Heart right ventricle (tissue), 16 donors: ENCODE results near the gene HNF4A. TPM values are rescaled to one million over a fixed set of nuclear protein-coding genes. Genes with fewer than 3 reads are reported as not detected.
"Not testable (repeated sequence)": the region's sequence is repeated elsewhere in the genome, so short reads cannot be mapped to it uniquely, and the experiment has no call there.

ENCODE experiments used
- ATAC-seq, 8 donors: fragments of 200-7000 bp; cut with Tn5 transposase; one replicate each; pipeline ENCODE4 v1.9.1; 2020; ENCODE audit warnings: mild to moderate bottlenecking in 8 of 8, moderate library complexity in 8 of 8, moderate number of reproducible peaks in 1 of 8
- DNase-seq, 2 donors: peaks; one replicate each; pipeline ENCODE4 v3.0.0-alpha.2; 2020
- H3K27ac ChIP-seq, 10 donors: fragments of 200-600 bp; sonication (generic) in 2 of 10; one replicate each; pipeline versions ENCODE4 v1.5.0 to v1.8.0; 2020 to 2022; ENCODE audit warnings: mild to moderate bottlenecking in 3 of 10
- H3K27me3 ChIP-seq, 7 donors: fragments of 200-600 bp; one replicate each; pipeline ENCODE4 v1.8.0; 2021 to 2022; ENCODE audit warnings: mild to moderate bottlenecking in 2 of 7
- H3K36me3 ChIP-seq, 9 donors: fragments of 200-600 bp; sonication (generic) in 1 of 9; one replicate each; pipeline versions ENCODE4 v1.5.0 to v1.8.0; 2020 to 2022; ENCODE audit warnings: mild to moderate bottlenecking in 2 of 9
- H3K4me1 ChIP-seq, 9 donors: fragments of 200-600 bp; sonication (generic) in 1 of 9; one replicate each; pipeline versions ENCODE4 v1.5.0 to v1.8.0; 2020 to 2022; ENCODE audit warnings: mild to moderate bottlenecking in 4 of 9
- H3K4me3 ChIP-seq, 10 donors: fragments of 200-600 bp; sonication (generic) in 2 of 10; one replicate each; pipeline versions ENCODE4 v1.5.0 to v1.8.0; 2020 to 2022; ENCODE audit warnings: mild to moderate bottlenecking in 7 of 10, moderate library complexity in 2 of 10
- H3K9me3 ChIP-seq, 11 donors: fragments of 200-600 bp in 10 of 11; sonication (generic) in 2 of 11; one replicate each; pipeline versions ENCODE4 v1.5.0 to v1.8.0; 2013 to 2022; ENCODE audit warnings: mild to moderate bottlenecking in 2 of 11, control low read depth in 1 of 11, moderate library complexity in 1 of 11
- WGBS, 2 donors: extraction: QIAGEN DNeasy Blood & Tissue Kit; methylation state at CpG; one replicate each; pipeline ENCODE4 v1.1.7; 2013; ENCODE audit warnings: inconsistent platforms in 1 of 2; 5-methylcytosine and 5-hydroxymethylcytosine counted together
- intact Hi-C, 10 donors: fragments of 100-400 bp; cut with DNase I; formaldehyde crosslinking; loops; one replicate each; pipeline versions ENCODE4 v1.11.1 to v1.14.2; 2022
- polyA plus RNA-seq, 2 donors: library from polyadenylated mRNA; stranded (reverse); fragments of 200-250 nt; gene quantifications; one replicate each; pipeline ENCODE4 v1.2.3, GENCODE V29; 2013
- total RNA-seq, 10 donors: library from RNA; stranded (reverse); fragmentation: NEBNext Ultra II Directional in 3 of 10; extraction: Animal tissue kit (Norgen Biotek cat#: 25700) in 3 of 10; gene quantifications; one replicate each; pipeline versions ENCODE4 v1.2.1 to v1.2.4, GENCODE V29; 2021 to 2023
- TF ChIP-seq, protein P1 (sequence below), 9 donors: fragments of 200-600 bp; sonication (generic) in 2 of 9; IDR thresholded peaks; one replicate each; pipeline versions ENCODE4 v1.5.0 to v1.8.0; 2021 to 2022; ENCODE audit warnings: antibody characterized with exemption in 9 of 9, mild to moderate bottlenecking in 5 of 9, moderate library complexity in 1 of 9
- donor health status: Arrhythmogenic right ventricular cardiomyopathy.
- donor health status: ischemic (EF 13 %, LVEDD 7.1; RV severe dilation, severe dysfunction).
- donor health status: healthy with polysubstance abuse.
- donor health status: DM: no; HTN: yes; CAD: no.
- donor health status: DM: no; HTN: no; CAD: no.
- donor health status: ischemic (EF 25% LVEDD 6.9; RV normal size, moderate dysfunction).
- donor health status: ischemic (EF 25% LVEDD 5.7; RV mildly dilated, moderate dysfunction).
- donor health status: healthy.
- donor health status: DM: yes; HTN: yes; CAD: no.
- donor health status: Ischemic cardiomyopathy.
- donor health status: ischemic (EF 35%, LVEDD 5.7; RV mildly dilated, moderate dysfunction).
- donor health status: nonischemic (EF 11% LVEDD 7.7; RV severe dilation, severe dysfunction).
- donor health status: DM: yes; HTN: yes; CAD: no.
- donor health status: PGD.
- donor health status: ischemic (EF 29% LVEDD 5.4; RV normal size, mild dysfunction).
- donor health status: nonischemic (EF 23%, LVEDD 6.1; RV moderate dilation, normal function).

HNF4A gene
- total and polyA plus RNA-seq, 12 donors = under 0.01 TPM; not detected in 11

DNA sequence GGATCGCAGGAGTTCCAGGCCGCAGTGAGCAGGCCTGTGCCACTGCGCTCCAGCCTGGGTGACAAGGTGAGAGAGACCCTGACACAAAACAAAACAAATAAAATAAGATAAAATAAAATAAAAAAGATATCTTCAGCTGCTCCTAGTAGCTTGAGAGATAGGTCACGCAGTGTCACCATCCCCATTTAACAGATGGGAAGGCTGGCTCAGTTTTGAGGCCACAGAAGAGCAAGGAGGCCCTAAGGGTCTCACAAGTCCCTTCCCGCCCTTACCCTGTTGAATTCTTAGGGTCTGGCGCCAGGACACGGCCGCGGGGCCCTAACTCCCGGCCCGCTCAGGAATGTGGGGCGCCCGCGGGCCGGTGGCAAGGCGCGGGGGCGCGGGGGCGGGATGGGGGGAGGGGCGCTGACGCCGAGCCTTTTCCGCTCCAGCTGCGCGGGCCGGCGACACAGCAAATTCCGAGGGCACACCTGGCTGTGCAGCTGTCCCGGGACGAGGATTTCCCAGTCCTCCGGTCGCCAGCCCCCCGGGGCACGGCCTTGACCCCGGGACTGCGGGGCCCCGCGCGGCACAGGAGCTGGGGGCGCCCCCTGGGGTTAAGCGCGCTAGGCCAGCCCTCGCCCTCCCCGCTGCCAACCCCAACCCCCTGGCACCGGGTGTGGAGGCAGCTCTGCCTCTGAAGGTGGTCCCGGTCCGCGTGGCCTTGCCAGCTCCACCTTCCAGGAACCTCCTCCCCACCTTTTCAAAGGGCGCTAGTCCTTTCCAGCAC is 28.9 kb upstream of the HNF4A start:
- H3K27me3 ChIP-seq = peaks cover 0 to 27% (median 10%) of the 10 kb centered on the region in 7 donors
- no peaks in the 10 kb centered on the region for H3K36me3 ChIP-seq
- no peak overlapping the region for H3K27ac ChIP-seq
- H3K4me3 ChIP-seq = peak overlapping the region; percentile 15 to 55 (median 43)
- no peaks in the 10 kb centered on the region for H3K9me3 ChIP-seq
- intact Hi-C loops = no loop called here
- peaks cover 0 to 8% (median 0%) of the 10 kb centered on the region in 9 donors for H3K4me1 ChIP-seq
- TF ChIP-seq, protein P1, sequence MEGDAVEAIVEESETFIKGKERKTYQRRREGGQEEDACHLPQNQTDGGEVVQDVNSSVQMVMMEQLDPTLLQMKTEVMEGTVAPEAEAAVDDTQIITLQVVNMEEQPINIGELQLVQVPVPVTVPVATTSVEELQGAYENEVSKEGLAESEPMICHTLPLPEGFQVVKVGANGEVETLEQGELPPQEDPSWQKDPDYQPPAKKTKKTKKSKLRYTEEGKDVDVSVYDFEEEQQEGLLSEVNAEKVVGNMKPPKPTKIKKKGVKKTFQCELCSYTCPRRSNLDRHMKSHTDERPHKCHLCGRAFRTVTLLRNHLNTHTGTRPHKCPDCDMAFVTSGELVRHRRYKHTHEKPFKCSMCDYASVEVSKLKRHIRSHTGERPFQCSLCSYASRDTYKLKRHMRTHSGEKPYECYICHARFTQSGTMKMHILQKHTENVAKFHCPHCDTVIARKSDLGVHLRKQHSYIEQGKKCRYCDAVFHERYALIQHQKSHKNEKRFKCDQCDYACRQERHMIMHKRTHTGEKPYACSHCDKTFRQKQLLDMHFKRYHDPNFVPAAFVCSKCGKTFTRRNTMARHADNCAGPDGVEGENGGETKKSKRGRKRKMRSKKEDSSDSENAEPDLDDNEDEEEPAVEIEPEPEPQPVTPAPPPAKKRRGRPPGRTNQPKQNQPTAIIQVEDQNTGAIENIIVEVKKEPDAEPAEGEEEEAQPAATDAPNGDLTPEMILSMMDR (IDR thresholded peaks at IDR 0.05) = peak in 1 of 9 donors; percentile 5
- no peak for DNase-seq
- WGBS, 2 donors = 13% methylated on average over 49 to 50 of the region's 50 CpGs
- ATAC-seq = peak in 6 of 8 donors; percentile 16 to 57 (median 28)

- H3K4me3 ChIP-seq, H3K4me1 ChIP-seq, H3K27ac ChIP-seq, ATAC-seq, intact Hi-C loops, H3K9me3 ChIP-seq, H3K36me3 ChIP-seq, DNase-seq: not testable (repeated sequence)
- WGBS, 2 donors = 90 to 93% methylated on average over 7 of the region's 7 CpGs
- peaks cover 0 to 27% (median 10%) of the 10 kb centered on the region in 7 donors for H3K27me3 ChIP-seq
Measured at GRCh38 chr20:44327748-44328147, 27.8 kb upstream of the HNF4A start.

GRCh38 chr20:44328428-44328827 is 27.1 kb upstream of the HNF4A start:
- Histone ChIP-seq H3K36me3 (no peaks in the 10 kb centered on the region), H3K9me3 (no peaks in the 10 kb centered on the region), H3K27me3 (peaks cover 0 to 27% (median 10%) of the 10 kb centered on the region in 7 donors), H3K27ac (no peak overlapping the region), H3K4me1 (peaks cover 0 to 8% (median 0%) of the 10 kb centered on the region in 9 donors), H3K4me3 (no peak overlapping the region)
- TF ChIP-seq, protein P1 (IDR thresholded peaks at IDR 0.05) = no peak
- intact Hi-C loops = no loop called here
- ATAC-seq (no peak), DNase-seq (no peak)
- WGBS, 2 donors = 82 to 94% methylated on average over 4 of the region's 4 CpGs

GRCh38 chr20:44331201-44331600 is 24.3 kb upstream of the HNF4A start:
- DNase-seq (no peak), ATAC-seq (no peak)
- 78 to 88% methylated on average over 2 of the region's 2 CpGs for WGBS, 2 donors
- H3K4me3 ChIP-seq = no peak overlapping the region
- TF ChIP-seq, protein P1 (IDR thresholded peaks at IDR 0.05) = no peak
- intact Hi-C loops = no loop called here
- peaks cover 0 to 38% (median 23%) of the 10 kb centered on the region in 7 donors for H3K27me3 ChIP-seq
- no peak overlapping the region for H3K27ac ChIP-seq
- H3K9me3 ChIP-seq = no peaks in the 10 kb centered on the region
- no peaks in the 10 kb centered on the region for H3K36me3 ChIP-seq
- peaks cover 0 to 8% (median 0%) of the 10 kb centered on the region in 9 donors for H3K4me1 ChIP-seq

- no peak overlapping the region for H3K4me3 ChIP-seq
- WGBS, 2 donors = 34 to 55% methylated on average over 8 of the region's 8 CpGs
- H3K9me3 ChIP-seq = no peaks in the 10 kb centered on the region
- TF ChIP-seq, protein P1 (IDR thresholded peaks at IDR 0.05) = no peak
- intact Hi-C loops = no loop called here
- peak in 1 of 8 donors; percentile 7 for ATAC-seq
- H3K27ac ChIP-seq = no peak overlapping the region
- no peak for DNase-seq
- H3K36me3 ChIP-seq = no peaks in the 10 kb centered on the region
- no peaks in the 10 kb centered on the region for H3K4me1 ChIP-seq
- H3K27me3 ChIP-seq = peaks cover 0 to 37% (median 25%) of the 10 kb centered on the region in 7 donors
Measured at GRCh38 chr20:44334306-44334705, 21.2 kb upstream of the HNF4A start.
